HUES48 (cell line): ENCODE results near the gene AHDC1.

Source experiments
- H3K27ac ChIP-seq: one replicate; pipeline ENCODE4 v1.7.0; 2013; ENCODE audit warnings: low read depth, low read length, inconsistent platforms
- H3K27me3 ChIP-seq: 2 replicates; pipeline ENCODE4 v1.6.1; 2013; ENCODE audit warnings: mild to moderate bottlenecking, low read length; ENCODE audit not compliant: control insufficient read depth, insufficient read depth
- H3K36me3 ChIP-seq: 2 replicates; pipeline ENCODE4 v1.6.1; 2013; ENCODE audit warnings: low read length; ENCODE audit not compliant: control insufficient read depth, insufficient read depth
- H3K4me1 ChIP-seq: 2 replicates; pipeline ENCODE4 v1.6.1; 2013; ENCODE audit warnings: mild to moderate bottlenecking, low read length; ENCODE audit not compliant: control insufficient read depth, insufficient read depth
- H3K4me3 ChIP-seq: 2 replicates; pipeline ENCODE4 v1.5.1; 2013; ENCODE audit warnings: mild to moderate bottlenecking, low read depth, low read length
- H3K9ac ChIP-seq: 2 replicates; pipeline ENCODE4 v1.6.1; 2013; ENCODE audit warnings: mild to moderate bottlenecking, low read depth, low read length, moderate library complexity
- H3K9me3 ChIP-seq: 2 replicates; pipeline ENCODE4 v1.6.1; 2013; ENCODE audit warnings: low read length; ENCODE audit not compliant: control insufficient read depth, insufficient read depth

AHDC1 gene

GRCh38 chr1:27596261-27596660 lies 7.7 kb downstream of the AHDC1 start:
- H3K9me3 ChIP-seq: no peaks in the 10 kb centered on the region
- H3K4me1 ChIP-seq: peaks cover 73% of the 10 kb centered on the region
- no peak overlapping the region for H3K27ac ChIP-seq
- no peak overlapping the region for H3K4me3 ChIP-seq
- H3K36me3 ChIP-seq: no peaks in the 10 kb centered on the region
- H3K27me3 ChIP-seq: no peaks in the 10 kb centered on the region
- no peak overlapping the region for H3K9ac ChIP-seq

- H3K36me3 ChIP-seq: no peaks in the 10 kb centered on the region
- no peak overlapping the region for H3K9ac ChIP-seq
These were observed 8.3 kb downstream of the AHDC1 start for GRCh38 chr1:27595597-27595996.

GRCh38 chr1:27594564-27595510 lies 9.1 kb downstream of the AHDC1 start:
- H3K36me3 ChIP-seq: no peaks in the 10 kb centered on the region
- H3K9me3 ChIP-seq: no peaks in the 10 kb centered on the region
- H3K9ac ChIP-seq: no peak overlapping the region
- H3K27me3 ChIP-seq: no peaks in the 10 kb centered on the region
- H3K4me3 ChIP-seq: no peak overlapping the region
- H3K27ac ChIP-seq: peak overlapping the region; percentile 77
- H3K4me1 ChIP-seq: peaks cover 69% of the 10 kb centered on the region

More at GRCh38 chr1:27595597-27595996, 8.3 kb downstream of the AHDC1 start:
- no peak overlapping the region for H3K27ac ChIP-seq
- no peaks in the 10 kb centered on the region for H3K27me3 ChIP-seq
- H3K4me3 ChIP-seq: no peak overlapping the region
- peaks cover 70% of the 10 kb centered on the region for H3K4me1 ChIP-seq
- H3K9me3 ChIP-seq: no peaks in the 10 kb centered on the region

- H3K9me3 ChIP-seq: no peaks in the 10 kb centered on the region
- no peak overlapping the region for H3K9ac ChIP-seq
- peak overlapping the region; percentile 77 for H3K27ac ChIP-seq
- H3K36me3 ChIP-seq: peaks cover 6% of the 10 kb centered on the region; the same call in 1 of the 2 replicates
- H3K4me1 ChIP-seq: peaks cover 60% of the 10 kb centered on the region
- peak overlapping the region; percentile 44; the same call in 1 of the 2 replicates for H3K4me3 ChIP-seq
- H3K27me3 ChIP-seq: no peaks in the 10 kb centered on the region
These were observed 10.0 kb downstream of the AHDC1 start for GRCh38 chr1:27593678-27594563.

- Histone ChIP-seq H3K4me3 (peak overlapping the region; percentile 44), H3K9ac (no peak overlapping the region), H3K9me3 (no peaks in the 10 kb centered on the region), H3K36me3 (peaks cover 6% of the 10 kb centered on the region; the same call in 1 of the 2 replicates), H3K27me3 (no peaks in the 10 kb centered on the region), H3K4me1 (peaks cover 54% of the 10 kb centered on the region), H3K27ac (peak overlapping the region; percentile 77)
These were observed 10.8 kb downstream of the AHDC1 start for GRCh38 chr1:27592931-27593677.

- Histone ChIP-seq H3K4me1 (peaks cover 48% of the 10 kb centered on the region), H3K27ac (peak overlapping the region; percentile 77), H3K4me3 (peak overlapping the region; percentile 44; the same call in 1 of the 2 replicates)
These were observed 11.6 kb downstream of the AHDC1 start for GRCh38 chr1:27592232-27592930.

GRCh38 chr1:27591622-27592021 lies 12.3 kb downstream of the AHDC1 start:
- peaks cover 46% of the 10 kb centered on the region for H3K4me1 ChIP-seq
- H3K27me3 ChIP-seq: no peaks in the 10 kb centered on the region
- no peaks in the 10 kb centered on the region for H3K9me3 ChIP-seq
- no peak overlapping the region for H3K27ac ChIP-seq
- no peak overlapping the region for H3K4me3 ChIP-seq
- no peak overlapping the region for H3K9ac ChIP-seq
- H3K36me3 ChIP-seq: peaks cover 6% of the 10 kb centered on the region; the same call in 1 of the 2 replicates

More at GRCh38 chr1:27592232-27592930, 11.6 kb downstream of the AHDC1 start:
- no peaks in the 10 kb centered on the region for H3K27me3 ChIP-seq
- peaks cover 6% of the 10 kb centered on the region; the same call in 1 of the 2 replicates for H3K36me3 ChIP-seq
- H3K9me3 ChIP-seq: no peaks in the 10 kb centered on the region
- H3K9ac ChIP-seq: no peak overlapping the region

- Histone ChIP-seq H3K27me3 (no peaks in the 10 kb centered on the region), H3K9ac (no peak overlapping the region), H3K36me3 (peaks cover 6% of the 10 kb centered on the region; the same call in 1 of the 2 replicates), H3K9me3 (no peaks in the 10 kb centered on the region), H3K4me1 (peaks cover 42% of the 10 kb centered on the region), H3K4me3 (no peak overlapping the region), H3K27ac (no peak overlapping the region)
These were observed 12.9 kb downstream of the AHDC1 start for GRCh38 chr1:27590917-27591508.

- Histone ChIP-seq H3K9me3 (no peaks in the 10 kb centered on the region), H3K27ac (no peak overlapping the region), H3K36me3 (peaks cover 6% of the 10 kb centered on the region; the same call in 1 of the 2 replicates), H3K27me3 (no peaks in the 10 kb centered on the region), H3K9ac (no peak overlapping the region), H3K4me1 (peaks cover 35% of the 10 kb centered on the region), H3K4me3 (no peak overlapping the region)
These were observed 14.0 kb downstream of the AHDC1 start for GRCh38 chr1:27589841-27590426.
